Stimulated activated CD4-positive, alpha-beta T cell treated with anti-CD3 and anti-CD28 coated beads, TNF-alpha, amount 100 ng/mL, for 4 hours (primary cell): ENCODE results near the gene REC8.

ENCODE experiments used
- DNase-seq, 3 experiments: peaks; one replicate each; pipeline ENCODE4 v3.0.0-alpha.2; 2020; ENCODE audit warnings: low read depth in 3 of 3

The REC8 gene

GRCh38 chr14:24159777-24160498 lies 11.9 kb upstream of the REC8 start:
- DNase-seq = no peak

GRCh38 chr14:24160499-24160849 lies 11.4 kb upstream of the REC8 start:
- no peak for DNase-seq

- peak; percentile 95 to 99 (median 97) for DNase-seq
Measured at GRCh38 chr14:24160850-24161804, 10.8 kb upstream of the REC8 start, which contains the start of gene IRF9. IRF9 (plus strand) TSS chr14:24161265; CDS start chr14:24162145, 880 bp downstream.

- no peak for DNase-seq
Measured at GRCh38 chr14:24162093-24162492, 9.8 kb upstream of the REC8 start.

- DNase-seq = no peak
Measured at GRCh38 chr14:24164518-24164991, 7.3 kb upstream of the REC8 start.

- no peak for DNase-seq
Measured at GRCh38 chr14:24165785-24166184, 6.1 kb upstream of the REC8 start.

GRCh38 chr14:24167469-24168114 lies 4.3 kb upstream of the REC8 start:
- no peak for DNase-seq

- no peak for DNase-seq
Measured at GRCh38 chr14:24172261-24172860, 481 bp downstream of the REC8 start.

GRCh38 chr14:24172871-24173281 lies 996 bp downstream of the REC8 start:
- DNase-seq = no peak

GRCh38 chr14:24176599-24176998 lies 4.7 kb downstream of the REC8 start:
- DNase-seq = no peak

GRCh38 chr14:24177041-24177825 lies 5.4 kb downstream of the REC8 start:
- no peak for DNase-seq

GRCh38 chr14:24177891-24178290 lies 6.0 kb downstream of the REC8 start:
- no peak for DNase-seq

- DNase-seq = no peak
Measured at GRCh38 chr14:24178399-24179178, 6.7 kb downstream of the REC8 start.

- DNase-seq = no peak
Measured at GRCh38 chr14:24179294-24179960, 7.5 kb downstream of the REC8 start.

- DNase-seq = no peak
Measured at GRCh38 chr14:24179961-24180796, 8.3 kb downstream of the REC8 start.

- no peak for DNase-seq
Measured at GRCh38 chr14:24181371-24182077, 9.6 kb downstream of the REC8 start.

- no peak for DNase-seq
Measured at GRCh38 chr14:24182110-24182882, 10.4 kb downstream of the REC8 start.
